ENCODE measurements around the gene TOP3B. TPM values are rescaled to one million over a fixed set of nuclear protein-coding genes. Genes with fewer than 3 reads are reported as not detected.
"Not testable (repeated sequence)": the region's sequence is repeated elsewhere in the genome, so short reads cannot be mapped to it uniquely, and the experiment has no call there.

TOP3B gene
- total RNA-seq, 4 donors from 2014 or later: 44.9 to 94.6 (median 65.4) TPM

GRCh38 chr22:21941921-21942320 is 40.7 kb downstream of the TOP3B start:
- H3K27me3 ChIP-seq: no peaks in the 10 kb centered on the region
- 86 to 100% methylated on average over 1 to 8 of the region's 8 CpGs for WGBS, 2 donors (ENCODE audit: low coverage in 1 of 2)
- intact Hi-C loops (cut with DNase I; ENCODE audit: low total_unique reads) (no loop called here), in situ Hi-C loops (cut with MboI; ENCODE audit: low pct_ligation_motif_present in 1 of 4, low pct_unique_long_range_greater_than_20kb in 1 of 4, low sequenced_read_pairs in 3 of 4) (loop anchor here in 2 of 4 donors (10.0 to 25.0 kb wide), 2 partner anchors 227 to 230 kb away; no protein-coding TSS in a partner anchor)
- H3K9me3 ChIP-seq: no peaks in the 10 kb centered on the region
- H3K36me3 ChIP-seq: no peaks in the 10 kb centered on the region
- TF ChIP-seq EP300 (IDR thresholded peaks at IDR 0.05; ENCODE audit: low read depth) (no peak), POLR2A (IDR thresholded peaks at IDR 0.05) (no peak), POLR2AphosphoS5 (IDR thresholded peaks at IDR 0.05) (no peak), CTCF (IDR thresholded peaks at IDR 0.05) (no peak)
- no peak overlapping the region for H3K4me3 ChIP-seq
- DNase-seq: no peak
- H3K27ac ChIP-seq: peak overlapping the region; percentile 91 to 97 (median 94)
- H3K4me1 ChIP-seq: peaks cover 21 to 56% (median 30%) of the 10 kb centered on the region in 4 donors

GRCh38 chr22:21940521-21940920 is 42.1 kb downstream of the TOP3B start:
- Histone ChIP-seq H3K27me3 (no peaks in the 10 kb centered on the region), H3K27ac (peak overlapping the region; percentile 91 to 97 (median 94)), H3K4me1 (peaks cover 27 to 64% (median 32%) of the 10 kb centered on the region in 4 donors), H3K9me3 (no peaks in the 10 kb centered on the region), H3K4me3 (no peak overlapping the region), H3K36me3 (no peaks in the 10 kb centered on the region)
- 92% methylated on average over 3 of the region's 3 CpGs; no CpG with 5 or more reads in 1 of the 2 donors for WGBS, 2 donors (ENCODE audit: low coverage in 1 of 2)
- in situ Hi-C loops (cut with MboI; ENCODE audit: low pct_ligation_motif_present in 1 of 4, low pct_unique_long_range_greater_than_20kb in 1 of 4, low sequenced_read_pairs in 3 of 4): loop anchor here in 2 of 4 donors (10.0 to 25.0 kb wide), 2 partner anchors 226 to 228 kb away; no protein-coding TSS in a partner anchor
- no peak for DNase-seq
- intact Hi-C loops (cut with DNase I; ENCODE audit: low total_unique reads): no loop called here
- TF ChIP-seq POLR2AphosphoS5 (IDR thresholded peaks at IDR 0.05) (no peak), EP300 (IDR thresholded peaks at IDR 0.05; ENCODE audit: low read depth) (no peak), POLR2A (IDR thresholded peaks at IDR 0.05) (no peak), CTCF (IDR thresholded peaks at IDR 0.05) (no peak)

GRCh38 chr22:21939935-21940334 is 42.7 kb downstream of the TOP3B start:
- Histone ChIP-seq H3K27ac (peak overlapping the region; percentile 91 to 97 (median 94)), H3K4me1 (peaks cover 27 to 64% (median 32%) of the 10 kb centered on the region in 4 donors)
- H3K27me3 ChIP-seq; intact Hi-C loops (cut with DNase I; ENCODE audit: low total_unique reads); H3K36me3 ChIP-seq; H3K4me3 ChIP-seq; H3K9me3 ChIP-seq; DNase-seq: not testable (repeated sequence)
- in situ Hi-C loops (cut with MboI; ENCODE audit: low pct_ligation_motif_present in 1 of 4, low pct_unique_long_range_greater_than_20kb in 1 of 4, low sequenced_read_pairs in 3 of 4): loop anchor here (5.0 to 25.0 kb wide), 3 partner anchors 225 to 228 kb away; no protein-coding TSS in a partner anchor
- WGBS, 2 donors (ENCODE audit: low coverage in 1 of 2): 84 to 95% methylated on average over 3 to 5 of the region's 5 CpGs

GRCh38 chr22:21939461-21939913 is 43.1 kb downstream of the TOP3B start:
- no peak for DNase-seq
- no peaks in the 10 kb centered on the region for H3K27me3 ChIP-seq
- H3K9me3 ChIP-seq: no peaks in the 10 kb centered on the region
- in situ Hi-C loops (cut with MboI; ENCODE audit: low pct_ligation_motif_present in 1 of 4, low pct_unique_long_range_greater_than_20kb in 1 of 4, low sequenced_read_pairs in 3 of 4): loop anchor here in 3 of 4 donors (5.0 to 25.0 kb wide), 2 partner anchors 227 kb away; no protein-coding TSS in a partner anchor
- TF ChIP-seq CTCF (IDR thresholded peaks at IDR 0.05) (no peak), POLR2AphosphoS5 (IDR thresholded peaks at IDR 0.05) (no peak), EP300 (IDR thresholded peaks at IDR 0.05; ENCODE audit: low read depth) (no peak), POLR2A (IDR thresholded peaks at IDR 0.05) (no peak)
- no peaks in the 10 kb centered on the region for H3K36me3 ChIP-seq
- H3K4me1 ChIP-seq: peaks cover 27 to 64% (median 32%) of the 10 kb centered on the region in 4 donors
- 69% methylated on average over 10 of the region's 10 CpGs; no CpG with 5 or more reads in 1 of the 2 donors for WGBS, 2 donors (ENCODE audit: low coverage in 1 of 2)
- no peak overlapping the region for H3K4me3 ChIP-seq
- H3K27ac ChIP-seq: peak overlapping the region; percentile 91 to 97 (median 94)
- intact Hi-C loops (cut with DNase I; ENCODE audit: low total_unique reads): no loop called here

Data from transverse colon (tissue), 4 donors.